LNCaP clone FGC (cell line): ENCODE measurements around the gene C11orf86.

Experiments used
- DNase-seq: peaks from one replicate; pipeline ENCODE4 v3.0.0-alpha.2; 2011; ENCODE audit warnings: low read depth
- H3K4me3 ChIP-seq: 2 replicates; pipeline ENCODE4 v1.5.1; 2011; ENCODE audit warnings: mild to moderate bottlenecking, low read depth, low read length, control low read depth
- TF ChIP-seq, protein P1 (sequence below): IDR thresholded peaks from 2 replicates; pipeline ENCODE4 v1.5.1; 2012; ENCODE audit warnings: mild to moderate bottlenecking; ENCODE audit not compliant: control insufficient read depth, insufficient read depth; ENCODE audit errors: extremely low read depth

C11orf86 gene

GRCh38 chr11:66979336-66979980 lies 4.4 kb downstream of the C11orf86 start:
- DNase-seq, result no peak
- no peak overlapping the region for H3K4me3 ChIP-seq
- TF ChIP-seq, protein P1, sequence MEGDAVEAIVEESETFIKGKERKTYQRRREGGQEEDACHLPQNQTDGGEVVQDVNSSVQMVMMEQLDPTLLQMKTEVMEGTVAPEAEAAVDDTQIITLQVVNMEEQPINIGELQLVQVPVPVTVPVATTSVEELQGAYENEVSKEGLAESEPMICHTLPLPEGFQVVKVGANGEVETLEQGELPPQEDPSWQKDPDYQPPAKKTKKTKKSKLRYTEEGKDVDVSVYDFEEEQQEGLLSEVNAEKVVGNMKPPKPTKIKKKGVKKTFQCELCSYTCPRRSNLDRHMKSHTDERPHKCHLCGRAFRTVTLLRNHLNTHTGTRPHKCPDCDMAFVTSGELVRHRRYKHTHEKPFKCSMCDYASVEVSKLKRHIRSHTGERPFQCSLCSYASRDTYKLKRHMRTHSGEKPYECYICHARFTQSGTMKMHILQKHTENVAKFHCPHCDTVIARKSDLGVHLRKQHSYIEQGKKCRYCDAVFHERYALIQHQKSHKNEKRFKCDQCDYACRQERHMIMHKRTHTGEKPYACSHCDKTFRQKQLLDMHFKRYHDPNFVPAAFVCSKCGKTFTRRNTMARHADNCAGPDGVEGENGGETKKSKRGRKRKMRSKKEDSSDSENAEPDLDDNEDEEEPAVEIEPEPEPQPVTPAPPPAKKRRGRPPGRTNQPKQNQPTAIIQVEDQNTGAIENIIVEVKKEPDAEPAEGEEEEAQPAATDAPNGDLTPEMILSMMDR, result no peak

- H3K4me3 ChIP-seq, result no peak overlapping the region
- TF ChIP-seq, protein P1, result no peak
- DNase-seq, result no peak
These were observed 7.0 kb downstream of the C11orf86 start for GRCh38 chr11:66981976-66982578.

GRCh38 chr11:66983275-66983924 lies 8.3 kb downstream of the C11orf86 start:
- no peak overlapping the region for H3K4me3 ChIP-seq
- no peak for DNase-seq
- TF ChIP-seq, protein P1, result no peak

DNA sequence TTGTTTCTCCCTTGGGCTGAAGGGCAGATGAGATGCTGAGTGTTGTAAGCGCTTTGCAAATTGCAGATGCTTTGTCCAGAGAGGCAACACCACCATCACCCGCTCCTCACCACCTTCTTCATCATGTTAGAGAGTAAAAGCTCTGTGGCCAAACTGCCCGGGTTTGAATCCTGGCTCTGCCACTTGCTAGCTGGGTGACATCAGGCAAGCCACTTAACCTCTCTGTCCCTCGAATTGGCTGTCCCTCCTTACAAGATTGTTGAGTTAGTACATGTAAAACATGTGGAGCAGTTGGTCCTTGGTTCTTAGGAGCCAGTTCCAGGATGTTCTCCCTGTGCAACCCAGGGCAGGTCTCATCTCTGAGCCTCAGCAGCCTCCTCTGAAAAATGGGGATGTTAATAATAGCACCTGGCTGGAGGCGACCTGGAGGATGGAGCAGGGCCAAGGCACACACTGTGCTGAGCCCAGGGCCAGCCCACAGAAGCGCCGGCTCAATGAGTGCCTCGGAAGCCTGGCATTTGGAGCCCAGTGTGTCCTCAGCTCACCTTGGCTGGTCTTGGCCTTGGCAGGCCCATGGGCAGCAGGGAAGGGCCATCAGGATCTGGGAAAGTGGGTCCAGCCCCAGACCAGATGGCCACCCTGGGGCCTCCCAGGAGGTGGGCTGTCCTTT lies 10.5 kb downstream of the C11orf86 start:
- peak; percentile 88 for DNase-seq
- TF ChIP-seq, protein P1, result no peak
- H3K4me3 ChIP-seq, result no peak overlapping the region

GRCh38 chr11:66986178-66986545 lies 11.1 kb downstream of the C11orf86 start:
- DNase-seq, result peak; percentile 3
- TF ChIP-seq, protein P1, result no peak

GRCh38 chr11:66987158-66987620 lies 12.1 kb downstream of the C11orf86 start:
- H3K4me3 ChIP-seq, result no peak overlapping the region
- TF ChIP-seq, protein P1, result no peak
- no peak for DNase-seq

More at GRCh38 chr11:66986178-66986545, 11.1 kb downstream of the C11orf86 start:
- H3K4me3 ChIP-seq, result no peak overlapping the region
